ENCODE results near the gene TNS2.
"Not testable (repeated sequence)": the region's sequence is repeated elsewhere in the genome, so short reads cannot be mapped to it uniquely, and the experiment has no call there.

Gene TNS2

GRCh38 chr12:53049571-53050318 lies at the start of gene TNS2:
TSS of gene TNS2 (plus strand) at chr12:53050065. CDS start at chr12:53050186, 121 bp downstream.
- peak; percentile 70 for DNase-seq (ENCODE audit: low read depth)

GRCh38 chr12:53004178-53004577 lies 45.7 kb upstream of the TNS2 start:
- DNase-seq (ENCODE audit: low read depth) = peak; percentile 68

- peak; percentile 39 for DNase-seq (ENCODE audit: low read depth)
Measured at GRCh38 chr12:53004582-53004981, 45.3 kb upstream of the TNS2 start.

GRCh38 chr12:53005215-53005985 lies 44.5 kb upstream of the TNS2 start:
- DNase-seq (ENCODE audit: low read depth) = peak; percentile 16

GRCh38 chr12:53005986-53006809 lies 43.7 kb upstream of the TNS2 start, which contains the start of gene EIF4B:
TSS of gene EIF4B (plus strand) at chr12:53006456. CDS start at chr12:53006484, 28 bp downstream.
- peak; percentile 100 for DNase-seq (ENCODE audit: low read depth)

- peak; percentile 88 for DNase-seq (ENCODE audit: low read depth)
Measured at GRCh38 chr12:53006810-53007309, 43.0 kb upstream of the TNS2 start.

GRCh38 chr12:53007343-53007742 lies 42.5 kb upstream of the TNS2 start:
- no peak for DNase-seq (ENCODE audit: low read depth)

GRCh38 chr12:53008760-53009159 lies 41.1 kb upstream of the TNS2 start:
- not testable (repeated sequence) for DNase-seq (ENCODE audit: low read depth)

- DNase-seq (ENCODE audit: low read depth) = no peak
Measured at GRCh38 chr12:53010955-53011354, 38.9 kb upstream of the TNS2 start.

- DNase-seq (ENCODE audit: low read depth) = no peak
Measured at GRCh38 chr12:53011889-53012288, 38.0 kb upstream of the TNS2 start.

- no peak for DNase-seq (ENCODE audit: low read depth)
Measured at GRCh38 chr12:53012928-53013327, 36.9 kb upstream of the TNS2 start.

- DNase-seq (ENCODE audit: low read depth) = no peak
Measured at GRCh38 chr12:53014709-53015108, 35.2 kb upstream of the TNS2 start.

GRCh38 chr12:53025250-53025649 lies 24.6 kb upstream of the TNS2 start:
- DNase-seq (ENCODE audit: low read depth) = no peak

- not testable (repeated sequence) for DNase-seq (ENCODE audit: low read depth)
Measured at GRCh38 chr12:53027014-53027413, 22.9 kb upstream of the TNS2 start.

- no peak for DNase-seq (ENCODE audit: low read depth)
Measured at GRCh38 chr12:53031616-53032015, 18.2 kb upstream of the TNS2 start.

- DNase-seq (ENCODE audit: low read depth) = not testable (repeated sequence)
Measured at GRCh38 chr12:53033832-53034231, 16.0 kb upstream of the TNS2 start.

GRCh38 chr12:53034459-53034858 lies 15.4 kb upstream of the TNS2 start:
- no peak for DNase-seq (ENCODE audit: low read depth)

GRCh38 chr12:53036802-53037201 lies 13.1 kb upstream of the TNS2 start:
- no peak for DNase-seq (ENCODE audit: low read depth)

- DNase-seq (ENCODE audit: low read depth) = no peak
Measured at GRCh38 chr12:53039851-53040250, 10.0 kb upstream of the TNS2 start.

- DNase-seq (ENCODE audit: low read depth) = peak; percentile 22
Measured at GRCh38 chr12:53042607-53043454, 7.0 kb upstream of the TNS2 start.

- peak; percentile 23 for DNase-seq (ENCODE audit: low read depth)
Measured at GRCh38 chr12:53044052-53044581, 5.7 kb upstream of the TNS2 start.

Data from ELR (cell line).